Muscle of leg (tissue), 11 donors: ENCODE measurements around the gene VAV2. TPM values are rescaled to one million over a fixed set of nuclear protein-coding genes. Genes with fewer than 3 reads are reported as not detected.

Experiments
- DNase-seq: peaks from one replicate; pipeline ENCODE4 v3.0.0; 2013
- H3K27ac ChIP-seq: one replicate; pipeline ENCODE4 v1.5.1; 2013; ENCODE audit warnings: mild to moderate bottlenecking, low read length, control low read depth
- H3K27me3 ChIP-seq: one replicate; pipeline ENCODE4 v1.6.1; 2013; ENCODE audit warnings: low read length; ENCODE audit not compliant: control insufficient read depth, insufficient read depth
- H3K36me3 ChIP-seq: one replicate; pipeline ENCODE4 v1.6.1; 2013; ENCODE audit warnings: low read length; ENCODE audit not compliant: control insufficient read depth, insufficient read depth
- H3K4me1 ChIP-seq: one replicate; pipeline ENCODE4 v1.6.1; 2013; ENCODE audit warnings: low read length; ENCODE audit not compliant: control insufficient read depth, insufficient read depth
- H3K4me3 ChIP-seq: one replicate; pipeline ENCODE4 v1.5.1; 2013; ENCODE audit warnings: low read length, control low read depth
- H3K9me3 ChIP-seq: replicated peaks from 2 replicates; pipeline ENCODE4 v1.6.1; 2013; ENCODE audit warnings: low read depth, low read length; ENCODE audit not compliant: control insufficient read depth
- WGBS: methylation state at CpG from one replicate; pipeline ENCODE4 v1.1.5; 2013; ENCODE audit warnings: missing lambda C conversion rate; ENCODE audit not compliant: insufficient coverage; 5-methylcytosine and 5-hydroxymethylcytosine counted together
- polyA plus RNA-seq, 8 donors: library from polyadenylated mRNA; unstranded; fragments of 120-200 nt; gene quantifications; one replicate each; pipeline versions ENCODE4 v1.2.1 to v1.2.3, GENCODE V29; 2013; ENCODE audit warnings: inconsistent platforms in 1 of 8, low replicate concordance in 1 of 8; ENCODE audit not compliant: insufficient read length in 8 of 8, insufficient read depth in 1 of 8
- total RNA-seq: library from RNA; stranded (reverse); fragments of 120-200 nt; gene quantifications from one replicate; pipeline ENCODE4 v1.2.4, GENCODE V29; 2013

The VAV2 gene
- total and polyA plus RNA-seq, 9 donors, result 7.4 to 19.1 (median 16.0) TPM

GRCh38 chr9:133888048-133888808 is 103.9 kb downstream of the VAV2 start:
- no peak for DNase-seq
- Histone ChIP-seq H3K27me3 (no peaks in the 10 kb centered on the region), H3K36me3 (no peaks in the 10 kb centered on the region), H3K4me3 (no peak overlapping the region), H3K4me1 (peaks cover 53% of the 10 kb centered on the region), H3K9me3 (no peaks in the 10 kb centered on the region), H3K27ac (no peak overlapping the region)
- 64% methylated on average over 16 of the region's 25 CpGs for WGBS

- Histone ChIP-seq H3K4me3 (no peak overlapping the region), H3K9me3 (no peaks in the 10 kb centered on the region), H3K27me3 (no peaks in the 10 kb centered on the region), H3K4me1 (peaks cover 53% of the 10 kb centered on the region), H3K36me3 (no peaks in the 10 kb centered on the region), H3K27ac (no peak overlapping the region)
- no peak for DNase-seq
- WGBS, result 60% methylated on average over 12 of the region's 18 CpGs
These were observed 104.5 kb downstream of the VAV2 start for GRCh38 chr9:133887540-133888047.

GRCh38 chr9:133886563-133887501 is 105.3 kb downstream of the VAV2 start:
- H3K4me3 ChIP-seq, result no peak overlapping the region
- no peaks in the 10 kb centered on the region for H3K27me3 ChIP-seq
- no peak for DNase-seq
- WGBS, result 78% methylated on average over 8 of the region's 14 CpGs
- H3K27ac ChIP-seq, result no peak overlapping the region
- no peaks in the 10 kb centered on the region for H3K9me3 ChIP-seq
- peaks cover 57% of the 10 kb centered on the region for H3K4me1 ChIP-seq
- no peaks in the 10 kb centered on the region for H3K36me3 ChIP-seq

- DNase-seq, result no peak
- Histone ChIP-seq H3K4me1 (peaks cover 71% of the 10 kb centered on the region), H3K27ac (no peak overlapping the region), H3K4me3 (no peak overlapping the region), H3K36me3 (no peaks in the 10 kb centered on the region), H3K27me3 (no peaks in the 10 kb centered on the region), H3K9me3 (no peaks in the 10 kb centered on the region)
- 86% methylated on average over 19 of the region's 19 CpGs for WGBS
These were observed 107.0 kb downstream of the VAV2 start for GRCh38 chr9:133884907-133885744.

- WGBS, result 71% methylated on average over 17 of the region's 24 CpGs
- no peak overlapping the region for H3K27ac ChIP-seq
These were observed 109.0 kb downstream of the VAV2 start for GRCh38 chr9:133882849-133883755.

GRCh38 chr9:133881671-133882381 is 110.3 kb downstream of the VAV2 start:
- Histone ChIP-seq H3K27ac (no peak overlapping the region), H3K4me3 (no peak overlapping the region), H3K27me3 (no peaks in the 10 kb centered on the region), H3K9me3 (no peaks in the 10 kb centered on the region), H3K36me3 (no peaks in the 10 kb centered on the region), H3K4me1 (peaks cover 57% of the 10 kb centered on the region)
- 72% methylated on average over 23 of the region's 24 CpGs for WGBS
- DNase-seq, result no peak

More at GRCh38 chr9:133882849-133883755, 109.0 kb downstream of the VAV2 start:
- no peaks in the 10 kb centered on the region for H3K27me3 ChIP-seq
- no peak for DNase-seq
- H3K9me3 ChIP-seq, result no peaks in the 10 kb centered on the region
- H3K4me1 ChIP-seq, result peaks cover 56% of the 10 kb centered on the region
- no peaks in the 10 kb centered on the region for H3K36me3 ChIP-seq
- H3K4me3 ChIP-seq, result no peak overlapping the region

- Histone ChIP-seq H3K27me3 (no peaks in the 10 kb centered on the region), H3K27ac (no peak overlapping the region), H3K36me3 (no peaks in the 10 kb centered on the region), H3K4me1 (peaks cover 62% of the 10 kb centered on the region), H3K4me3 (no peak overlapping the region), H3K9me3 (no peaks in the 10 kb centered on the region)
- peak; percentile 29 for DNase-seq
- WGBS, result 74% methylated on average over 18 of the region's 23 CpGs
These were observed 111.1 kb downstream of the VAV2 start for GRCh38 chr9:133880851-133881661.

- H3K4me1 ChIP-seq, result peaks cover 66% of the 10 kb centered on the region
- H3K9me3 ChIP-seq, result no peaks in the 10 kb centered on the region
- H3K36me3 ChIP-seq, result no peaks in the 10 kb centered on the region
- no peak overlapping the region for H3K4me3 ChIP-seq
- H3K27me3 ChIP-seq, result no peaks in the 10 kb centered on the region
- 43% methylated on average over 7 of the region's 7 CpGs for WGBS
- H3K27ac ChIP-seq, result no peak overlapping the region
- no peak for DNase-seq
These were observed 112.0 kb downstream of the VAV2 start for GRCh38 chr9:133880136-133880535.
